Stimulated activated CD4-positive, alpha-beta T cell treated with anti-CD3 and anti-CD28 coated beads, TNF-alpha, amount 100 ng/mL, for 48 hours (primary cell): ENCODE results near the gene KCNJ15.

Experiments used
- DNase-seq, 3 donors: peaks; one replicate each; pipeline ENCODE4 v3.0.0-alpha.2; 2020; ENCODE audit warnings: low read depth in 3 of 3

Gene KCNJ15

GRCh38 chr21:38268864-38269575, 12.2 kb downstream of the KCNJ15 start:
- DNase-seq: no peak

DNA sequence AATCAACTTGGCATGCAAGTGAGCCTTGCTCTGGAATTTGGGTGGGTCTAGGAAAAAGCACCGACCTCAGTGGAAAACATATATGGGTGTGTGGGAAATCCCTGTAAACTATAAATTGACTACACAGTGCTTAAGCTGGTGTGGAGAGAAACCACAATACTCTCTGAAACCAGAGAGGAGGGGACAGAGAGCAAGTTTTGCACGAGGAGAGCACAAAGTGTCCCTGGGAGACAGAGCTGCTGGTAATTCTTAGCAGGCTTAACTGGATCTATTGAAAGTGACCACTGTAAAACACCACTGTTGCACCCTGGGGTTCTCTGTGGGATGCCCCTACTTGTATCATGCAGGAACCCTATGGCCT, 12.8 kb downstream of the KCNJ15 start:
- DNase-seq: no peak

- DNase-seq: peak in 1 of 3 donors; percentile 9
These were observed 15.4 kb downstream of the KCNJ15 start for GRCh38 chr21:38272215-38272614.

DNA sequence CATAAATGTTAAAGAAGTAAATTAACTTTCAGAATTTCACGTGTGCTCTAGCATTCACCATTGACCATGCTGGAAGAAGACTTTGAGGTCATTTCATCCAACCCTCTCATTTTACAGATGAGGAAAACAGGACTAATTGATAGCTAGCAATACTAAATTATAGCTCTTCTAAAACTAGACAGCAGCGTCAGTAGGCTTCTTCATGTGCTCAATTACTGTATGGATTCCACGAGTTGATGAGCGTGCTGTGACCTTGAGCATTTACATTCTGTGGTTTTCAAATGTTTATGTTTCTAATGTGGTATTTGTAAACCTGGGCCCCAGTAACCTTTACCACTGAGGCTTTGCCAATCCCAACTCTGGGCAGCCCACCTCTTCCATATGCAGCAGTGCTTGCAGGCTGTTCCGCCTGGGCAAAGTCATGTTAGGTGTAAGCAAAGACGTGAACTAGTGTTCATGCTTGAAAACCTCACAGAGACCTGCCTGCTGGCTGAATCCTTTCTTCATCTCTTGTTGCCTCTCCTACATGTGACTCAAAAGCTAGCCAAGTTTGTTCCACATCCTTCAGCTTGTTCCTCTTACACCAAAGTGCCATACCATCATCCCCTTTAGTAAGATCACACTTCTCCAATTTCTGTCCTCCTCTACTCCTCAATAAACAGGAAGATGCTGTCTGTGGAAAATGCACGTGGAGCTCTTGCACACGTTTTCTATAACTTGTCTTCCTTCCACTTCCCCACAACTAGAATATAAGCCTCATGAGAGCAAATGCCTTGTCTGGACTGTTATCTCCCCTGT, 17.2 kb downstream of the KCNJ15 start:
- DNase-seq: no peak

DNA sequence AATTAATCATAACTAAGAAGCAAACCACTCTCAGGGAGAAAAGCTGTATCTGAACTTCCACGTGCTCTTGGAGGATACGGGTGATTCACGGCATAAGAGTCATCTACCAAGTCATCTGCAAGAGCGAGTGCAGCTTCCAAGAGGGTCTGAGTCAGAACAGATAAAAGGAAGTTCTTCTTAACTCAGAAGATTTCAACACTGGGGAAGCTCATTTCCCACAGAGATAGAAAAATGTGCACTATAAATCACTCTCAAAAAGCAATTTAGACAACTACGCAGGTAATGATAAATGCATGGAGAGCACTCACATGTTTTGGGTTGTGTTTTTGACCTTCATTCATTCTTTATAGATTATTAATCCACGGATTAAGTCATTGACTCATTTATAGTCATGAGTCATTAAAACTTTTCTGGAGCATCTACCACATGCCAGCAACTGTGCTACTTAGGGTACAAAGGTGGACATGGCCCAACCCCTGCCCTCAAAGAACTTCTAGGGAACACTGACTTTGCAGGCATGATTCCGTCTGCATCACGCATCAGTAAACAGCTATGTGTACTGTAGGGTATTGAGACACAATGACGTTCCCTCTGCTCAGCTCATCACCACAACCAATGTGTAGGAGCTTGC, 20.8 kb downstream of the KCNJ15 start:
- peak in 1 of 3 donors; percentile 19 for DNase-seq

DNA sequence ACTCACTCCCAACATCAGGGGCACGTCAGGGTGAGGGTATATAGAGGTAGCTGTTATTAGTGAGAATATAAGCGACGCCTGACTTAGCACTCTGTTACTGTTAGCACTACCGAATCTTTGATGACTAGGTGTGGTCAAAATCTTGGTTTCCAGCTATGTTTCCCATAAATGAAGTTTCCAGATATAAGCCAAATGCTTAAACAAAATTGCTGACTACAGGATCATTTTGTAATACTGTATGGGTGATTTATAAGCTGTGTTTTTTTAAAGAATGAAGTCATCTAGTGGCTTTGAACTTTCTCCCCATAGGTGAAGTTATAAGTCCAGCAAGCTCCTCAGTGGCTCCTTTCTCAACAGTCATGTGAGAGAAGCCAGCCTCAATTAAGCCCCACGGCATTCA, 23.7 kb downstream of the KCNJ15 start:
- no peak for DNase-seq

GRCh38 chr21:38280867-38281266, 24.1 kb downstream of the KCNJ15 start:
- DNase-seq: no peak

GRCh38 chr21:38282921-38283320, 26.1 kb downstream of the KCNJ15 start:
- DNase-seq: no peak

DNA sequence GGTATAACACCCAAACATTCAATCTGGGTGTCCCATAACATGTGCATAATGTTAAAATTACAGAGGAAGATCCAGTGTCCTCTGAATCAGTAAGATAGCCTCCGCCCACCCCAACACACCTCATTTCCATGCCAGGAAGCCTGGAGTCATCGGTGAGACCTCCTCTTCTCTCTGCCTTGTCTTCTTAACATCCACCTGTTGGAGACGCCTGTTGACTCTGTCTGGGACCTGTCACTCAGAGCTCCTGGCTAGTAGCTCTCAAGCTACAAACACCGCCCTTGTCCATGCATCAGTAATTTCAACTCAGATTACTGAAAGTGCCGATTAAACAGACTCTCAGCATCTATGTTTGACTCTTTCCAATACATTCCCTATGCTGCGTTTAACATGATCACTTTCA, 27.4 kb downstream of the KCNJ15 start:
- no peak for DNase-seq

GRCh38 chr21:38286739-38287471, 30.1 kb downstream of the KCNJ15 start:
- no peak for DNase-seq

DNA sequence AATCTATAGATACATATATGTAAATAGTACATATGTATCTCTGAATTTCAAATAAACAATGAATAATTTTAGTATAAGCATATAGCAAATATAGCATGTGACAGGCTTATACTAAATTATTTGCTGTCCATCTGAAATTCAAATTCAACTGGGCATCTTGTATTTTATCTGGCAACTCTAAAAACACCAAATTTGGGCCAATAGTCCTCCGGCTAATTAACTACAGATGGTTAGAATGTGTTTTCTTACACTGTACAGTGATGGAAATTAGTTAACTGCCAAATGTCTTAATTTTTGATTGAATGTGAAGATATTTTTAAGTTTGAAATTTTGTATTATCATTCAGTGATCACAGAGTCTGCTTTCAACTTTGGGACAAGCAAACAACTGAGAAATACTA, 30.7 kb downstream of the KCNJ15 start:
- no peak for DNase-seq

DNA sequence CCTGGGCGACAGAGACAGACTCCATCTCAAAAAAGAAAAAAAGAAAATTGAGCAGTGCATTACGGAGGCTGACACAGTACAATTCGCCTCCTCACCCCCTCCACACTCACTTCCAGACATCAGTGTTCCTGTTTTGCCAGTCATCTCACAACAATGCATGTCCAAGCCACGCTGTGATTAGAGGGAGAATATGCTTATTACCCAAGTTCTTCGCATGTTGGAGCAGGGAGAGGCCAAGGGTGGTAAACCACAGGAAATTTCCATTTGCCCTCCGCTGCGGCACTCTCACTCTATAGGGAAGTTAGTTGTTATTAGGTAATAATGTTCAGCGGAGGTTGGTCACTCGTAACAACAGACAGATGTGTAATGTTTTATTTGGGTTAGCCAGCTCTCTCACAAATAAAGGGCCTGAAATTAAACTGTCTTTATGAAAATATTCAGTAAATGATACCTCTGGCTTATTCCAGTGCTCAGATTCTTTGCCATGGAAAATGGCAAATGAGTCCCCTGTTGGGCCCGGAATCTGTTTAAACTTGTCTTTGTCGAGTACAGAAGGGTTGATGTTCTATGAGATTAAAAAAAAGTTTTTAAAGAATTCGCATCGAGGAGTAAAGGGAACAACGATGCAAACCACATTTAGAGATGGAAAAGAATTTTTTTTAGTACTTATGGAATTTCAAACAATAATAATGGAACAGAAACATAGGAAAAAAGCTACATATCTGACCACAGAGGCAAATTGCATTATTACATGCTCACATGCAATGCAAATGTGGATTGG, 33.1 kb downstream of the KCNJ15 start:
- DNase-seq: no peak

- DNase-seq: no peak
These were observed 34.0 kb downstream of the KCNJ15 start for GRCh38 chr21:38290809-38291208.

GRCh38 chr21:38291874-38292273, 35.1 kb downstream of the KCNJ15 start:
- no peak for DNase-seq

- no peak for DNase-seq
These were observed 36.3 kb downstream of the KCNJ15 start for GRCh38 chr21:38293113-38293512.

GRCh38 chr21:38293765-38294164, 37.0 kb downstream of the KCNJ15 start:
- no peak for DNase-seq

GRCh38 chr21:38294609-38295008, 37.8 kb downstream of the KCNJ15 start:
- no peak for DNase-seq

GRCh38 chr21:38295997-38296764, 39.4 kb downstream of the KCNJ15 start:
- DNase-seq: no peak

DNA sequence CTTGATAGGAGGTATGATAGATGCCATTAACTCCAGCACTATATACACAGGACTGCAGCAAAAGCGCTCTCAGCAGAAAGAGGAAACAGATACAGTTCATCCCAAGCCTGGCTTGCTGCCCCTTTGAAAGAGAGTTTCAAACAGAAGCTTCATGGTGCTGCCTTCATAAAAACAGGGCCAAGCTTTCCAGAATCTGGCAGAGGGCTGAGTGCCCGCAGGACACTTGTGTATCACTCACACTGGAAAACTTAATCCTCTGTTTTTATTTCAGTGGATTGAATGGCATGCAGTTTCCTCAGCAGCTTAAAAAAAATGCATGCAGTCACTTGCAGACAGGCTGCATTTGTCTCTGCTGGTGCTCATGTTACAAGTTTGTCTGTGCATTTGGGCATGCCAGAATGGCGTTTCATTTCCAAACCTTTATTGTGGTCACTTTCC, 40.4 kb downstream of the KCNJ15 start:
- DNase-seq: no peak

GRCh38 chr21:38297871-38298270, 41.1 kb downstream of the KCNJ15 start:
- DNase-seq: no peak

DNA sequence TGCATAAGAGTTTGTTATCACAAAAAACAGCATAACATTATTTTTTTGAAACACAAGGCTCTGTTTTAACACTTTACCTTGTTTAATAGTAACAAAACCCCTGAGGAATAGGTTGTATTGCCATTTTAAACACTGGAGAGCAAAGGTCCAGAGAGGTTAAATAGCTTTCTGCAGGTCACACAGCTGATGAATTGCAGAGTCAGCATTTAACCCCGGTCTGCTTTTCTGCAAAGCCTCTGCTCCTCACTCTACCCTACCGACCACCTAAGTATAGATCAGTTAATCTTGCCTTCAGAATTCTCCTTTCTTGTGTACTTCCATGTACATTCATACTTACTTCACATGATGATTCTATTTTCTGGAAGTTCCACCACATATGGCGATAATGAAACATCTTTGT, 42.0 kb downstream of the KCNJ15 start:
- no peak for DNase-seq
